Stimulated activated CD4-positive, alpha-beta T cell treated with anti-CD3 and anti-CD28 coated beads, TNF-alpha, amount 100 ng/mL, for 48 hours (primary cell): Measurements from ENCODE around the gene IL1RAP.
"Not testable (repeated sequence)": the region's sequence is repeated elsewhere in the genome, so short reads cannot be mapped to it uniquely, and the experiment has no call there.

Experiments used
- DNase-seq, 3 donors: peaks; one replicate each; pipeline ENCODE4 v3.0.0-alpha.2; 2020; ENCODE audit warnings: low read depth in 3 of 3

The IL1RAP gene

GRCh38 chr3:190512666-190513065, 1.2 kb upstream of the IL1RAP start:
- DNase-seq = no peak

- DNase-seq = peak in 1 of 3 donors; percentile 26
These were observed 698 bp downstream of the IL1RAP start for GRCh38 chr3:190514413-190515153.

DNA sequence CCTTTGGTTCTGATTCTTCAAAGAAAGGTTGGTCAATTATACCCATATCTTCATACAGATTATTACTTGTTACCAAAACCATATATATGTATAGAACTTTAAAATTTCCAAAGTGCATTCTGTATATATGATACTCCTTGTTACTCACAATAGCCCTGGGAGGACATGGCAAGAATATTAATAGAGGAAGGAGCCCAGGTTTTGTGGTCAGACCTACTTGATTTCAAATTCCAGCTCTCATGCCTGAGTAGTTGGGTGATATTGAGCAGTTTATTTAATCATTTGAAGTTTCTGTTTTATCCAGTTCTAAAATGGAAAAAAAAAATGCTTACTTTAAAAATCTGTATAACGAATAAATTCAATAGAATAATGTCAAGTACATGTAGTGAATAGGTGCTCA, 2.5 kb downstream of the IL1RAP start:
- no peak for DNase-seq

DNA sequence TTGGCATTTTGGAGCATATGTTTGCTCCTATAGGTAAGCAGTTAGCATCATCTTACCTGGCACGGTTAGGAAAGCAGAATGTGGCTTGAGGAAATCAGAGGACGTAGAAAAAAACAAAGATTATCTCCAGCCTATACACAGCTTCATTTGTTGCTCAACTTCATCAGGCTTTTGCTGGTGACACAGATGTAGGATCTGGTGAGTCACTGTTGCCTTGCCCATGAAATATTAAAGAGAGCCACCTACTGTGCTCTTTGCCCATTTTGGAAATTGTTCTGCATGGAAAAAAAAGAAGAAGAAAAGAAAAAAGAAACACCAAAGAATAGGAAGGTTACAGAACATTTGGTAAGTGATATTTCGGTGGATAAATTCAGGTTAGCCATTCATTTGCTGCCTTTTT, 3.8 kb downstream of the IL1RAP start:
- DNase-seq = no peak

DNA sequence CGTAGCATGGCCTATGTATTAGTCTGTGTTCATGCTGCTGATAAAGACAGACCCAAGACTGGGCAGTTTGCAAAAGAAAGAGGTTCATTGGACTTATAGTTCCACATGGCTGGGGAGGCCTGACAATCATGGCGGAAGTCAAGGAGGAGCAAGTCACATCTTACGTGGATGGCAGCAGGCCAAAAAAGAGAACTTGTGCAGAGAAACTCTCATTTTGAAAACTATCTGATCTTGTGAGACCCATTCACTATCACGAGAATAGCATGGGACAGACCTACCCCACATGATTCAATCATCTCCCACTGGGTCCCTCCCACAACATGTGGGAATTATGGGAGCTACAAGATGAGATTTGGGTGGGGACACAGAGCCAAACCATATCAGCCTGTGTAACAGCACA, 4.6 kb downstream of the IL1RAP start:
- not testable (repeated sequence) for DNase-seq

- no peak for DNase-seq
These were observed 6.0 kb downstream of the IL1RAP start for GRCh38 chr3:190519886-190520285.

DNA sequence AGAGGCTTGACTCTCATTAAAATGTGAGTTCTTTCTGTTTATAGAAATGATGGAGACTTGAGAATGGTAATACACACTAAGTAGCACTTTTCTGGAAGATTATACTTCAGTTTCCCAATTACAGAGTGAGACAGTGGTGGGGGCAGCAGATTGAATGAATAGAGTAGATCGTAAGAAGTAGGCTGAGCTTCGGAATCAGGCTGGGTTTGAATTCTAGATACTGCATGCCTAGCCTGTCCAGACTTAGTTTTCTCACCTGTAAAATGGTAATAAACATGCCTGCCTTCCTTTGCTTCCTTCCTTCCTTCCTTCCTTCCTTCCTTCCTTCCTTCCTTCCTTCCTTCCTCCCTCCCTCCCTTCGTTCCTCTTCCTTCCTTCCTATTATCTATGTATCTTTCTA, 8.1 kb downstream of the IL1RAP start:
- no peak for DNase-seq

GRCh38 chr3:190522621-190523222, 8.8 kb downstream of the IL1RAP start:
- no peak for DNase-seq

DNA sequence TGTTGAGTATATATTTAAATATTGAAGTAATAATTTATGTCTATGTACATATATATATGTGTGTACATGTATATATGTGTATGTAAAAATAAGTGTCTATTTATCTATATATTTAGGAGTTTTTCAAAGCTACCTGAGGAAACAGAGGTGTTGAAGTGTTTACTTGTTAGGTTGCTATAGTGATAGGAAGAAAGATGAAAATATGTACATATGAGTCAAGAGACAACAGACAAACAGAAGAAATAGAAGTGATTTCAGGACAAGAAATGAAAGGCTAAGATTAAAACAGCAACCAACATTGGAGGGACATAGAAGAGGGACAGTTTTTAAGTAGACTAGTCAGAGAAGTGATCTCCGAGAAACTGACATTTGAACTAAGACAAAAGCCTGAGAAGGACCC, 11.1 kb downstream of the IL1RAP start:
- DNase-seq = no peak

DNA sequence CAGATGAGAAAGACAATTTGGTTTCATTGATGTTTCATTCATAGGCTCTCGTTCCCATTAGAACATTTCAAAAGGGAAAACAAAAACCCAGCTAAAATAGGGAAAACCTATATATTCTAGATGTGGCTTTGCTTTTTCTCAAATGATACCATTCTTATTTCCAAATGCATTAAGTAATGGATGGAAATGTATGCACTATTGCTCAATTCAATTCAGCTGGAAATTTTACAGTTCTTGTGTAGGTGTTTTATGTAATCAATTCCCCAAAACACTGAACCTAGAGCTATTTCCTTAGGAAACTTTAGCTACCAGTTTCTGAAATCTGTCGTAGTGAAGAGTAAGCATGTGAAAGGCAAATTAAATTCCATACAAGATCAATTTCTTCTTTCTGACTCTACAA, 11.7 kb downstream of the IL1RAP start:
- DNase-seq = no peak

DNA sequence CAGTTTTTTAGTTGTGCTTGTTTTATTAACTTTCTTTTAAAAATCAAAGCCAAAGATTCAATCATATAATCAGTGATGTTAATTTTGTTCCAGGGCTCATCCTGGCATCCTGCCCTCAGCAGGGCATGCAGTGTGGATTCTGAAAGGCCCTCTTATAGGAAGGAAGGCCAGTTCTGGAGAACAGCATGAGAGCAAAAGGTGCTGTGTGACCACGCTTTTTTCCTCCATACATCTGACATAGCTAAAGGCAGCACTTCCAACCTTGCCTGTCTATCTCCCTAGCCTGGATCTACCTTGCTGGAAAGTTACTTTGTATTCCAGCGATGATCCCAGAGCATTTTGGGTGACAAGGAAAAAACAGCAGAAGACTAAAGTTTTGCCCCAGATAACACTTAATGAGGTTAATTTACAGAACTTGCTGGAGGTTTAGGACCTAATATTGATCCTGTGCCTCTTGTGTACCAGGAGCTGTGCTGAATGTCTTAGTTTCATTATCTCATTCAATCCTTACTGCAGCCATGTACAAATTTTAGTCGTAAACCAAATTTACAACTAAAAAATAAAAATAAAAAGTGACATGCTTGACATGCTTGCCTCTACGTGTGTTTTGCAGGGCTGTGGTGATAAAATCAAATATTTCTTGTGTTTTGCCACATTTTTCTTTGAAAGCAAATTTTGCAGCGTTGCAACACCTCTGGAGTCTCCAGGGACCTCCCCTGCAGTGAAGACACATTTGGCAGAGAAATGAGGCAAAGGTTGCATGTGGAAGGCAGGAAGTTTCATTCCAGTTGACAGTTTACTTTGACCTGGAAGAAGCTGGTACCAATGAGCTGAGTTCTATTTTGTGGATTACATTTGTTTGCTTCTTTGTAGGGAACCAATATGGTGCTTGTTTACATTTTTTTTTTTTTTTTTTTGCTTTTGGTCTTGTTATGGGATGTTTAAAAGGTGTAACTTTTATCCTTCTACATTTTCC, 13.2 kb downstream of the IL1RAP start:
- DNase-seq = no peak

GRCh38 chr3:190528706-190529105, 14.8 kb downstream of the IL1RAP start:
- no peak for DNase-seq

- no peak for DNase-seq
These were observed 17.5 kb downstream of the IL1RAP start for GRCh38 chr3:190531406-190531805.

- no peak for DNase-seq
These were observed 18.9 kb downstream of the IL1RAP start for GRCh38 chr3:190532731-190533203.

GRCh38 chr3:190533511-190534281, 19.8 kb downstream of the IL1RAP start:
- no peak for DNase-seq

GRCh38 chr3:190534386-190534785, 20.5 kb downstream of the IL1RAP start:
- no peak for DNase-seq

- DNase-seq = no peak
These were observed 21.1 kb downstream of the IL1RAP start for GRCh38 chr3:190534986-190535385.

DNA sequence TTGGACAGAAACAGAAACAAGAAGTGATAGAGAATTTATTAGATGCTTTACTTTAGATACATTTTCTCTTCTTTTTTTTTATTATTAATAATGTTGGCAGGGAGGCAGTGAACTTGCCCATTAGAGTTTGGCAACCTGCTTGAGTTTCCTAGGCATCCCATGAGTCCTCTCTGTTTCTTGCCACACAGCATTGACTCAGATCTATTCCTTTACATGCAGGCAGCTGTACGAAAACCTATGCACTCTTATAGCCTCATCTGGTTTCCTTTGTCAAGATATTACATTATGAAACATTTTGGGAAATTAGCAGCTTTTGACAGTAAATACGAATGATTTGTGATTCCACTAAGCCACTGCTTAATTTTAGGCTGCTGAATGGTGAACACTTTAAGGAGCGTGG, 23.3 kb downstream of the IL1RAP start:
- DNase-seq = no peak

DNA sequence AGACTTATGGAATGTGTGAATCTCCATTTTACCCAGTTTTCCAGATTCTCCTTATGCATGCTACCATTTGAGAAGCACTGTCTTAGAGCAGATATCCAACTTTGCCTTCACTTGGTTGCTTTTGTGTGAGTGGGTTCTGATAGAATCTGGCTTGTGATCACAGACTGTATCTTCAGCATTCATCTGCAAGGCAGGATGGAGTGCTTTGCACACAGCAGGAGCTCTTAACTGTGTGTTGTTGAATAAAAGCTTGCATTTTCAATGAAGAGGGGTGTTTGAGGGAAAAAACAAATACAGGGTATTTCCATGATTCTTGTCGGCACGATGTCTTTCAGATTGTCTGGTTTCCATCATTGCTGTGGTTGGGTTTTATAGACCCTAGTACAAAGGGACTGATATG, 24.4 kb downstream of the IL1RAP start:
- no peak for DNase-seq

GRCh38 chr3:190539526-190539925, 25.6 kb downstream of the IL1RAP start:
- no peak for DNase-seq

DNA sequence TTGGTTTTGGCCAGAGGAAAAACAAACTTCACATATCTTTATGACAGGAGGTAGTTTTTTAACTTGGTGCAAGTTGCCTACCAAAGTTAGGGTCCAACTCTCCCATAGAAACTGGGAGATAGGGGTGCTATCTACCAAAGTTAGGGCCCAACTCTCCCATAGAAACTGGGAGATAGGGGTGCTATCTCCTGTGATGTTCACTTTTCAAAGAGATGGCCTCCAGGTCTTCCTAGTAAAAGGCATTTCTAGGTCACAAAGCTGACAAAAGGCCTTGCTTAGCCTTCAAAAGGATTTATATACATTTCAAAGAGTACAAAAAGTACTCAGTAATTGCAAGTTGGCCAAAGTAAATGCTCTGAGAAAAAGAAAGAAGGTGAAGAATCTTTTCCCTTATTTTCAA, 27.1 kb downstream of the IL1RAP start:
- no peak for DNase-seq

GRCh38 chr3:190541560-190541959, 27.7 kb downstream of the IL1RAP start:
- DNase-seq = no peak
